SU-DHL-6 (cell line): ENCODE measurements around the gene PODN.

Experiments
- H2AFZ ChIP-seq: fragments of 200-600 bp; sonication (generic); 2 replicates; pipeline ENCODE4 v1.6.1; 2014; ENCODE audit warnings: low read depth, mild to moderate bottlenecking, moderate library complexity, mixed read lengths, antibody characterized with exemption, low read length; ENCODE audit not compliant: severe bottlenecking
- H3F3A ChIP-seq: fragments of 200-600 bp; shearing (Covaris generic); 2 replicates; pipeline ENCODE4 v1.6.0; 2016; ENCODE audit warnings: antibody characterized with exemption, mild to moderate bottlenecking; ENCODE audit not compliant: insufficient read depth
- H3K27ac ChIP-seq: fragments of 200-600 bp; sonication (generic); 2 replicates; pipeline ENCODE4 v1.5.1; 2016; ENCODE audit warnings: low read depth, mild to moderate bottlenecking, low read length, moderate library complexity, mixed read lengths
- H3K27me3 ChIP-seq: fragments of 200-600 bp; sonication (generic), shearing (Covaris generic); 2 replicates; pipeline ENCODE4 v1.6.0; 2014; ENCODE audit warnings: mild to moderate bottlenecking, low read length
- H3K36me3 ChIP-seq: fragments of 200-600 bp; sonication (generic); 2 replicates; pipeline ENCODE4 v1.6.1; 2014; ENCODE audit warnings: mild to moderate bottlenecking, low read length, mixed read lengths
- H3K4me2 ChIP-seq: fragments of 300-600, 200-600 bp; shearing (Covaris generic), sonication (generic); 2 replicates; pipeline ENCODE4 v1.6.0; 2014; ENCODE audit warnings: low read length, low read depth, mild to moderate bottlenecking; ENCODE audit not compliant: poor library complexity, severe bottlenecking
- H3K4me3 ChIP-seq: fragments of 200-600 bp; sonication (generic); 2 replicates; pipeline ENCODE4 v1.5.1; 2014; ENCODE audit warnings: antibody characterized with exemption, low read length, mild to moderate bottlenecking, mixed read lengths; ENCODE audit not compliant: insufficient read depth, poor library complexity, severe bottlenecking
- H3K79me2 ChIP-seq: fragments of 200-600 bp; sonication (generic); 2 replicates; pipeline ENCODE4 v1.6.1; 2014; ENCODE audit warnings: mild to moderate bottlenecking, low read length, moderate library complexity; ENCODE audit not compliant: insufficient read depth
- H3K9ac ChIP-seq: fragments of 200-600 bp; sonication (generic); 2 replicates; pipeline ENCODE4 v1.7.0; 2014; ENCODE audit warnings: mild to moderate bottlenecking, low read length
- H3K9me2 ChIP-seq: fragments of 200-600 bp; sonication (generic); replicated peaks from 2 replicates; pipeline ENCODE4 v1.6.1; 2014; ENCODE audit warnings: low read length; ENCODE audit not compliant: insufficient read depth
- H3K9me3 ChIP-seq: fragments of 200-600 bp; sonication (generic); 2 replicates; pipeline ENCODE4 v1.6.1; 2014; ENCODE audit warnings: low read length, mixed read lengths; ENCODE audit not compliant: insufficient read depth
- H4K20me1 ChIP-seq: fragments of 200-600 bp; sonication (generic); 2 replicates; pipeline ENCODE4 v1.6.1; 2014; ENCODE audit warnings: low read depth, mild to moderate bottlenecking, antibody characterized with exemption, low read length, moderate library complexity, mixed read lengths
- CTCF ChIP-seq: fragments of 200-600 bp; sonication (generic); IDR thresholded peaks from one replicate; pipeline ENCODE4 v1.5.1; 2017; ENCODE audit warnings: antibody characterized with exemption, mild to moderate bottlenecking, low read length, moderate library complexity; ENCODE audit not compliant: insufficient read depth, poor library complexity, severe bottlenecking
- EZH2phosphoT487 ChIP-seq: fragments of 200-600 bp; sonication (generic), shearing (Covaris generic); conservative IDR thresholded peaks from 2 replicates; pipeline ENCODE4 v1.6.1; 2018; ENCODE audit warnings: mild to moderate bottlenecking, antibody characterized with exemption, low read length, moderate library complexity, mixed read lengths

The PODN gene

DNA sequence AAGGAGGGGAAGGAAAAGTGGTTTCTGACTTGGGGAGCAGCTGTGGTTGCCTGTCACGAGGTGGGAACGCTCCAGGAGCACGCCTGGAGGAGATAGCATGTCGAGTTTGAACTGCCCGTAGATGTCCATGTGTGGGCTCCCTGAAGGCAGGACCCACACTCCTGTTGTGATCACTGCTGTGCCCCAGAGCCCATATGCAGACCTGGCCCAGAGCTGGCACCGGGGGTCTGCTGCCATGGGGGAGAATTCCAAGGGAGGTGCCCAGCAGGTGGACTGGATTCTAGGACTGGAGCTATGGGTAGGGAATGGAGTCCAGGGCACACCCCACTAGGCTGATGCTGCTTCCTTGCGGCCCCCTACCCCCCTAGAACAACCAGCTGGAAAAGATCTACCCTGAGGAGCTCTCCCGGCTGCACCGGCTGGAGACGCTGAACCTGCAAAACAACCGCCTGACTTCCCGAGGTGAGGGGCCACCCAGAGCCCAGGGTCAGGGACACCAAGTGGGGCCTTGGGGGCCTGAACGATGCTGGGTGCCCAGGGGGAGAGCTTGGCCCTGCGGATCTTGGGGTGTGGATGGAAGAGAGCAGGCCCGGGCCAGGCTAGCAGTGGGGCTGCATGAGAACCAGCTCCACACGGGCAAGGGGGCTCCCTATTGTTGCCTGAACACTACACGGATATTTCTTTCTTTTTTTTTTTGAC lies 9.3 kb downstream of the PODN start:
- no peak for TF ChIP-seq EZH2phosphoT487
- no peak for TF ChIP-seq CTCF
- Histone ChIP-seq H2AFZ (no peak overlapping the region), H4K20me1 (no peaks in the 10 kb centered on the region), H3K4me3 (no peak overlapping the region), H3K9ac (no peak overlapping the region), H3K9me3 (no peaks in the 10 kb centered on the region), H3K9me2 (no peaks in the 10 kb centered on the region), H3K79me2 (no peaks in the 10 kb centered on the region), H3K4me2 (no peak overlapping the region), H3K27me3 (no peaks in the 10 kb centered on the region), H3K36me3 (no peaks in the 10 kb centered on the region), H3F3A (no peaks in the 10 kb centered on the region), H3K27ac (no peak overlapping the region)

DNA sequence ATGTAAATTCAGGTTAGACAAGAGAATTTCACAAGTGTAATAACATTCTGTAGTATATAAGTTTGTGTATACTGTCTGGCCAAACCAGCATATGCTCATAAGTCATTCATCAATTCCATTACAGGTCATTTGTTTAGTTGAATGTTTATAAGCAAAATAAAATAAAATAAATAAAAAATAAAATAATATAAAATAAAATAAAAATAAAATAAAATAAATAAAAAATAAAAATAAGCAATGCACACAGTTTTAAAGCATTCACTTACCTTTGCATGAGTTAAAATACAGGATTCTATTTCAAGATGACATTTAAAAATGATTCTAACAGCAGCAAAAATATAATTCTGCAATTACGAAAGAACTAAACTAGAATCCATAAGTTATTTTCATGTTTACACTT lies 9.9 kb downstream of the PODN start:
- H3K4me3 ChIP-seq = no peak overlapping the region
- no peak for TF ChIP-seq EZH2phosphoT487
- no peak for TF ChIP-seq CTCF
- no peaks in the 10 kb centered on the region for H3K27me3 ChIP-seq

DNA sequence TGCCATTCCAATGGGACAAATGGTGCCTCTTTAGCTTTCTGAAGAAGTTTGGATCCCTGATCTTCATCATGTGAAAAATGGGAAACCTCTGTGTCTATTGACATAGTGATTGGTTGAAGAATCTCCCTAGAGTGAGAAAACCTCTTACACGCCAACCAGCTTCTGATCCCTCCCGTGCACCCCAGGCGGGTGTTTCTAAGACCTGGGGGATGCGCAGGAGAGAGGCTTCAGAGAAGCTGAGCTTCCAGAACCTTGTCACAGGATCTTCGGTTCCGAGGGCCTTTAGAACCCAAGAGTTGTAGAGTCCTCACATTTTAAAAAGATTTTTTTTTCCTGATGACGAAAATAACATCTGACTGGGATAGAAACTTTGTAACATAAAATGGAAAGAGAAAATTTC lies 11.3 kb downstream of the PODN start:
- Histone ChIP-seq H3K9me2 (no peaks in the 10 kb centered on the region), H3K36me3 (no peaks in the 10 kb centered on the region), H3K4me2 (no peak overlapping the region), H3F3A (no peaks in the 10 kb centered on the region), H3K27me3 (no peaks in the 10 kb centered on the region), H2AFZ (no peak overlapping the region), H3K4me3 (no peak overlapping the region), H3K27ac (no peak overlapping the region), H3K79me2 (no peaks in the 10 kb centered on the region), H3K9ac (no peak overlapping the region), H4K20me1 (no peaks in the 10 kb centered on the region), H3K9me3 (no peaks in the 10 kb centered on the region)
- TF ChIP-seq CTCF = no peak

More for the DNA sequence above, 9.9 kb downstream of the PODN start:
- Histone ChIP-seq H2AFZ (no peak overlapping the region), H3K9me3 (no peaks in the 10 kb centered on the region), H3F3A (no peaks in the 10 kb centered on the region), H3K9ac (no peak overlapping the region), H3K27ac (no peak overlapping the region), H3K79me2 (no peaks in the 10 kb centered on the region), H3K9me2 (no peaks in the 10 kb centered on the region), H3K4me2 (no peak overlapping the region), H4K20me1 (no peaks in the 10 kb centered on the region), H3K36me3 (no peaks in the 10 kb centered on the region)
